Islet of Langerhans (tissue), 1 donor: ENCODE measurements around the gene CUL1.
A peak's percentile ranks its signal among the peaks of the same experiment; 100 is the strongest.

Source experiments
- FAIRE-seq: peaks from one replicate; lab custom pipeline; 2011; peaks lifted over from hg19 to GRCh38; lab: Jason Lieb, UNC

Gene CUL1

DNA sequence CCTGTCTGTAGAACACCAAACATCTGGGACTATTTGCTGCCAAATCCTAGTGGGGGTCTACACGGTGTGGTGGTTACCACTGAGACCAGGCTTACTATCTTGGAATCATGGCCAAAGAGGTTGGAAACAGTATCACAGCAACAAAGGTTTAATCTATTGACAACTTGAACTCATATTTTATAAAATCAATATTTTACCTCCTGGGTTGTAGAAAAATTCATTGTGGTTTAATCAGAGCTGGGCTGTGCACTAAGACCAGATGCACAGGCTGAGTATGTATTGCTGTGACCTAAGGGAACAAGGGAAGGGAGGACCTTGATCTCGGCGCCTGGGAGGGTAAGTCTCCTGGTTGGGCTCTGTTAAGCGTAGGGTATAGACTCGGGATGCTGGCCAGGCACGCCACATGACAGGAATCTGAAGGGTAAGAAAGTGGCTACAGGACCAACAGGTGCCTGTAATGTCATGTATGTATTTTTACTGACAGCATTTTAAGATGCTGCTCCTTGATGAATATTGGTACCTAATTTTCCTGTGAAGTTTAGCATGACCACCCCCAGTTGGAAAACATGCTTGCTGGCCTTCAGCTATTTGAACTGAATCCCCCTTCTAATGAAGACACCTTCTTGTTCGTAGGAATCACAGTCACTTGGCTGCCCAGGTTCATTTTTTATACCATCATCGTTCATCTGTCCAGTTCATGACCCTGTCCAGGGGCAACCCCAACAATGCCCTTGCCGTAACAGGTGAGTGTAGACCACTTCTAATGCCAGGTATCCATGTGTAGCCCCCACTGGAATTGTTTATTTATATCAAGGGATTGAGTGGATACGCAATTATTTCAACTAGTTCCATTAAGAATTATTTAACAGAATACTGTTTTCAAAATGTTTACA, 105.9 kb downstream of the CUL1 start:
- no peak for FAIRE-seq

GRCh38 chr7:148806187-148806586, 107.5 kb downstream of the CUL1 start:
- FAIRE-seq: no peak

DNA sequence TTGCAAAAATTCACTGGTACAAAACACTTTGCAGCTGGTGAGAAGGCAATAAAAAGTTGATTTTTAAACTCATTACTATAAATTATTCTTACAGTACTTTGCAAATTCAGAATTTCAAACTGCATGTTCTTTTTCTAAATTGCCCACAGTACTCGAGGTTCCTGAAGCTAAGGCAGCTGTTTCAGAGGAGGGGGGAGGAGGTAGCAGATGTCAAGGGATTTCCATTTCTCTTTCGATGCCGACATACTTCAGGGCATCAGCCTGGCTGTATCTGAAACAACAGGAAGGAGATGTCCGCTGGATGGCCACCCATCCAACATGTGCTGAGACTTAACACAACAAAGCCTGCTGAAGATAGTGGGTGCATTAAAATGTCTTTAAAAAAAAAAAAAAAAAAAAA, 108.7 kb downstream of the CUL1 start:
- no peak for FAIRE-seq

DNA sequence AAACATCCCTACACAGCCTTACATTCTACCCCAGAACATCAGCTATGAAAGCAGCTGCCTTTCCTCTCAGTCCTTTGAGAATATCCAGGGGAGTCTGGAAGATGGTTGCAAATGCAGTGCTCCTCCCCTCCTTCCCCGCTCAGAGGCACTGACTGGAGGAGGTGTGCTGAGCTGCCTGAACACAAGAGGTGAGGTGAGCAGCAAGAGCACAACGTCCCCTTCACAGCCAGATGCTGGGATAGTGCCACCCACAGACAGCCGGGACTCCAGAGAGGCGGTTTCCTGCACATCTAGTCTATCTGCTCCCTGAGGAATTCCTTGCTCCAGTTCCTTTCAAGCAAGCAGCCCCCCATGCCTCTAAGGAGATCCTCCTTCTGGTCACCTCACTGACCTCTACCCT, 111.2 kb downstream of the CUL1 start:
- FAIRE-seq: no peak

- no peak for FAIRE-seq
These were observed 113.2 kb downstream of the CUL1 start for GRCh38 chr7:148811892-148812291.

DNA sequence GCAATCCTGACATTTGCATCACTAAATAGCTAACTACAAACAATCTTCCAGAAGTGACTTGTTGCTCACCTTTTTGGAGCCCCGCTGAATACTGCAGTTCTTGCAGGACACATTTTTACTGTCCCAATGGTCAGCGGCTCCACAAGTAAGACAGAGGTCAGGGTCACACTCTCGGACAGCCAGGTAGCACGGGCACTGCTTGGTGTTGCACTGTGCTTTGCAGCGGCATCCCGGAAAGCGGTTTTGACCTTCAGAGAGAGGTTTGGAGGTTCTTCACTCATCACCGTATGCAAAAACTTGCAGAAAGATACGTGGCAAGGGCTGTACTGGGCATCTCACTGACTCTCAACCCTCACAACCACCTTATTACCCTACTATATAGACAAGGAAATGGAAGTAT, 115.2 kb downstream of the CUL1 start:
- FAIRE-seq: no peak

DNA sequence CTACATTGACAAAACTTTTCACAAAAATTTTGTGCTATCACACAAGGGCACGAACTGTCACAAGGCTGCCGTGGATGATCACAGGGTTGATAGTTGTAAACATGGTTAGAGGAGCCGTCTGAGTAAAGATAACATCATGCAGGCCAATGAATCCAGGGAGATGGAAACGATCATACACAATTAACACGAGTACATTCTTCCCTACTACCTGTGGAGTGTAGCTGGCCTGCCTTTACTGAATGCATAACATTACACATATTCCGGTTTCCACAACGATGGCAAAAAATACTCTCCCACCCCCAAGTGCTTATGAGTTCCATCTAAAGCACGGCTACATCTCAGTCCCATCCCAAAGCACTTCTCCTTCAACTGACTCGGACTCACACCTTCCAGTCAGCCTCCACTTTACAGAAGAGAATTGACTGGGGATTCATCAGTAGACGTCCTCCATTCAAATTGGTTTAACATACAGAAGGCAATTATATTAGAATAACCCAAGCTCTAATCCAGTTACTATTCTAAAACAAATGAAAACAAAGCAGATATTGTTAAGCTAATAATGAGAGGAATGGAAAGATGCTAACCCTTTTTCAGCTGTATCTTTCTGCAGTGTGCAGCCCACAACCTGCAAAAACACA, 116.3 kb downstream of the CUL1 start:
- no peak for FAIRE-seq

- no peak for FAIRE-seq
These were observed 116.9 kb downstream of the CUL1 start for GRCh38 chr7:148815612-148816011.

- FAIRE-seq: no peak
These were observed 121.1 kb downstream of the CUL1 start for GRCh38 chr7:148819697-148820360.

- no peak for FAIRE-seq
These were observed 122.7 kb downstream of the CUL1 start for GRCh38 chr7:148821422-148821821.

DNA sequence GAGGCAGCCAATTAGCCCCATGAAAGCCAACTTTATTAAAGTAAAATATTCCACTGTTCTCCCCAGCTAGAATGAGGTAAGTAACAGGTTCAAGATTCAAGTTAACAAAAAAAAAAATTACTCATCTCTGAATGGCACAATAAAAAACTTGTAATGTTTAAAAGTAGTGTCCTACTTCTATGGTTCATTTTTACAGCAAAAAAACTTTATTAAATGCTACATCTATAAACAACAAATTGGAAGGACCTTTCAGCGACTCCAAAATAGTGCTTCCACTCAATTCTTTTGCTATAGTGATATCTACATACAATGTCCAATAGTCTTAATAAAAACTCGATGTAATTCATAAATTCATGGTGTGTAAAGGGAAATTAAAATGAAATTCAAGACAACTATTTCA, 126.2 kb downstream of the CUL1 start:
- no peak for FAIRE-seq

DNA sequence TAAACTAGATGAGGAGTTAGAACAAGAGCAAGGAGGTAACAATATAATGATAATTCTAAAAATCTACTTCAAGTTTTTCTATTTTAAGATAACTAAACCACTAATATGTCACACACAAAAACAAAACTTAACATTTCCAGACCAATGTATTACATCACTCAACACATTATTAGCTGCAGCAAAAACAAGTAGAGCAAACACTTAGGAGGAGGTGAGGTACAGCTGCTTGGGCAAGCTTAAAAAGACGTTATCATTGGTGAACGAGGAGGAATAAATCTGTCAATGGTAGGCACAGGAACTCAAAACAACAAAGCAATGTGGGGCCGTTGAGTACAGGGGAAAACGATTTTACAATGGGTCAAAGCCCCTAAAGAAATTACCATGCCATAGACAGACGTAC, 126.6 kb downstream of the CUL1 start:
- FAIRE-seq: no peak

DNA sequence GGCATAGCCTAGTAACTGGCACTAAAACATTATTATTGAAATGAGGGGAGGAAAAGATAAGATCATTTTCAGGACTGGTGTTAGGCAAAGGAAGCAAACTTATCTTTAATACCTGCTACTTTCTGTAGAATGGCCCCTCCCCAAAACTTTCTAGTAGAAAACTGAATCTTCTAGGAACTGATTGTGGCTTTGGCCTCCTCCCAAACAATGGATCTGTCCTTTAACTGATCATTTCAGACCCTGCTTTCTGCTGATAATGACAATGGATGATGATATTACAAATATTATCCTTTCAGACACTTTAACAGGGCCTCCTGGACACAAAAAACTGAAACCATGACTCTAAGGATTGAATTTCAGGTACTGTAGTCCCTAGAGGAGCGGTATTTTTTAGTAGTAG, 130.3 kb downstream of the CUL1 start:
- no peak for FAIRE-seq

DNA sequence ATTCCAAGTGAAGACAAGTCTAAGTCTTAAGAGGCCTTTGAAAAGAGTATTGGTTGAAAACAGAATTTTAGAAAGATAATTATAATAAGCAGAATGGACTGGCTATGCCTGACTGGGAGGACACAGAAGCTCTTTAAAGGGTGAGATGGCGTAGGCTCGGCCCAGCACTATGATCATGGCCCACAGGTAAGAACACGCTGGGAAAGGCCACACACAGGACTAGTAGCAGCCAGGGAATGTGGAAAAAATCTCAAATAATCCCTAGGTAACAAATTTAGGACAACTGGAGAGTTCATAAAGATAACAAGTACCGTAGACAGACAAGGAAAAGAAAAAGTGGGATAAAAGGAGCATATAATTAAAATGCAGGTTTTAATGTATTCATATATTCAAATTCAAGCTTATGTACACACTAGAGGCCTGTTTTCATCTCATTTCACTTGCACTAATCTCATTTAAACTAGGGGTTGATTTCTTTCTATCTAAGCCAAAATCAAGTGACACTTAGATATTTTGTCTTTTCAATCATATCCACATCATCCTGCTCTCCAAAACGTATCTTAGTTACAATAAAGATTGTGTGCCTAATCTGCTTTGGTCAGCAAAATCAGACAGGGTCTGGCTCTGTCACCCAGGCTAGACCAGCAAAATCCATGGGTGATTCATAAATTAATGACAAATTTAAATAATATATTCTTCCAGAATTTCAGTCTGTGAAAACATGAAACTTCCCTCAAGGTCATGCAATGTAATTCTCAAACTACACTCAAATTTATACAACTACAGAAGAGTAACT, 132.4 kb downstream of the CUL1 start:
- peak; percentile 92 for FAIRE-seq

DNA sequence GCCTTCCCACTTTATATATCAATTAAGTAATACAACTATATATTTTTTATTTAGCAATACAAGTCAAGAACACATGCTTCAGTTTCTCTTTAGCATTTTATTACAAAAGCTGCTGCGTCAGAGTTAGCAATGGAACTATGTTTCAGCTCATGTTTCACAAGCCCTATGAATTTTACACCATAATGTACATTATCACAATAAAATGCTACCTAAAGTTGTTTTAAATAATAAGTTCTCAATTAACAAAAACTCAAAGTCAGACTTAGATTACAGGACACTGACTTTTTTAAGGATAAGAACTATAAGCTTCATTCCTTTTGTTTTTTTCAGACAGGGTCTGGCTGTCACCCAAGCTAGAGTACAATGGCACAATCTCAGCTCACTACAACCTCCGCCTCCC, 133.1 kb downstream of the CUL1 start:
- FAIRE-seq: no peak

DNA sequence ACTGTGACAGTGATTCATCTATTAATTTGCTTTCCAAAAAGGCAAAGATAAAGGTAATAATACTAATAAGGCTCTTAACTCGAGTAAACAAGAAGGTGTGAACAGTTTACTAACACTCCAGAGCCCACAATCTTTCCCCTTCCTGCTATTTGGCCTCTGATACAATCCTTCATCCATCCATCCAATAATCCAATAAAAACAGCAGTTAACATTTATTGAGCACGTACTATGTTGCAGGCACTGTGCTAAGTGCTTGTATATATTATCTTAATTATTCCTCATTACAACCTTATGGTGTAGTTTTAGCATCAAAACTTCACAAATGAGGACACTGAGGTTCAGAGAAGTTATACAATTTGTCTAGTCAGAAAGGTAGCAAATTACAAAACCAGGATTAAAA, 135.9 kb downstream of the CUL1 start:
- FAIRE-seq: no peak

DNA sequence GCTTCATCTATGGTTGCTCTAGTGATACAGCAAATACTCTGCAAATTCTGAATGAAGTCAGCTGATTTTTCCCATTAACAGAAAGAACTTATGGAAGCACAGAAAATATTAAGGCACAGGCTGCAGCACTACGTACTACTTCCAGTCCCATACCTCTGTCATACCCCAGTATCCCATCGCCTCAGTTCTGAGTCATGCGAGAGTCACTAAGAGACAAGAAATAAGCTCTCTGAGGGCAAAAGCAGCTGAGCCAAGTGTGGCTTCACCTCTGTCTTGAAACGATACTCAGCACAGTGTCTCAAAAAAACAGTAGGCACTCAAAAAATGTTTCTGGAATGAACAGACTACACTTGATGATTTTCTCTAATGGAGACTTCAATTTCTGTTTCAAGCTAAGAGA, 137.2 kb downstream of the CUL1 start:
- no peak for FAIRE-seq

DNA sequence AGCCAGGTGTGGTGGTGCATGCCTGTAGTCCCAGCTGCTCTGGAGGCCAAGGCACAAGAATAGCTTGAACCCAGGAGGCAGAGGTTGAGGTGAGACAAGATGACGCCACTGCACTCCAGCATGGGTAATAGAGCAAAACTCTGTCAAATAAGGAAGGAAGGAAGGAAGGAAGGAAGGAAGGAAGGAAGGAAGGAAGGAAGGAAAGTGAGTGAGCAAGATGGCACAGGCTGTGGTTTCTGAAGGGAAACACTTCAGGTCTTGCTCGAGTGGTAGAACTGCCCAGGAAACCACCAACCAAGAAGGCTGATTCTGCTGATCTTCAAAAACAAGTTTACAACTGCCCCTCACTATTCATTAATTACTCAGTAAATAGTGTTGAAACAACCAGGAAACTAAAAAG, 140.2 kb downstream of the CUL1 start:
- no peak for FAIRE-seq

- FAIRE-seq: no peak
These were observed 149.4 kb downstream of the CUL1 start for GRCh38 chr7:148847815-148848734.

DNA sequence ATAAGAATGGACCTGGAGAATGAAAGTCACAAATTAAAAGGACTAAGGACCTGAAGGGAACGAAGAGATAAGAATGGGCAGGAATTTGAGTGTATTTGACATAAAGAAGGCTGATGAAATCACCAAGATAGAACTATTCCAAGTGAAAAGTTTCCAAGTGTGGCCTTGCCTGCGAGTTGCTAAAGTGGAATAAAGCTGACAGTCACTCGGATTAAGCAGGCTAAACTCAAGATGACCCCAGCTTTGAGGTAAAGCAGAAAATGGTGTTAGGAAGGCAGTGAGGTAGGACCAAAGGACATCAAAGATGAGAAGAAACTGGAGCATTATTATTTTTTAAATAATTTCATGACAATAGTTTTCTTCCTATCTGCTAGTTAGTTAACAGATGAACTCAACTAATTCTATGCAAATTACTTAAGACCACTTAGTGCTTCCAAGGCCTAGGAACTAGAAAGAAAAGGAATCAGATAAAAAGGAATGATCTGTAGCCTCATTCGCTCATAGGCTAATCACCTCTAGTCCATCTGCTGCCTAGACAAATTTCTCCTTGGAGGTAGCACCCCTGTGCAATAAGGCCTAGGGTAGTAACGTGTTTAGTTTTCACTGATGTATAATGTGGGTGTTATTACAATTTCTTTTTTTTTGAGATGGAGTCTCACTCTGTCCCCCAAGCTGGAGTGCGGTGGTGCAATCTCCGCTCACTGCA, 150.8 kb downstream of the CUL1 start:
- no peak for FAIRE-seq

DNA sequence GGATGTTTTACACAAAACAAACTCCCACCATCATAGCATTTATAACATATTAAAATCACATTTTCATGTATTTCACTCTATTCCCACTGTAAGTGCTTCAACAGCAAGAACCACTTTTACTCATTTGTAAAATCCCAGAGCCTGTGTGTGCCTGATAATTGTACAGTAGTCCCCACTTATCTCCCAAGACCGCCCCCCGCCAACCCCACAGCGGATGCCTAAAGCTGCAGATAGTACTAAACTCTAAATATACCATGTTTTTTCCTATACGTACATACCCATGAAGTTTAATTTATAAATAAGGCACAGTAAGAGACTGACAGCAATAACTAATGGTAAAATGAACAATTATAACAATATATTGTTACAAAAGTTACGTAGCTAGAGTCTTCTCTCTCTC, 151.9 kb downstream of the CUL1 start:
- FAIRE-seq: no peak
